Forelimb muscle (tissue), 1 donor: ENCODE measurements around the gene SLC44A1. TPM values are rescaled to one million over a fixed set of nuclear protein-coding genes. Genes with fewer than 3 reads are reported as not detected.

Experiments used
- DNase-seq: peaks from one replicate; pipeline ENCODE4 v3.0.0-alpha.2; 2013; ENCODE audit warnings: low read depth
- polyA plus RNA-seq: library from polyadenylated mRNA; unstranded; fragments of 120-200 nt; gene quantifications from one replicate; pipeline ENCODE4 v1.2.1, GENCODE V29; 2013; ENCODE audit not compliant: insufficient read length

Gene SLC44A1
- polyA plus RNA-seq: 14.6 TPM

GRCh38 chr9:105244003-105244733, at the start of gene SLC44A1:
TSS of gene SLC44A1 (plus strand) at chr9:105244651. CDS start at chr9:105244869, 218 bp downstream.
- DNase-seq: peak; percentile 67

GRCh38 chr9:105195259-105195658, 49.2 kb upstream of the SLC44A1 start:
- no peak for DNase-seq

- no peak for DNase-seq
These were observed 46.4 kb upstream of the SLC44A1 start for GRCh38 chr9:105198023-105198422.

- no peak for DNase-seq
These were observed 45.6 kb upstream of the SLC44A1 start for GRCh38 chr9:105198865-105199264.

- no peak for DNase-seq
These were observed 40.0 kb upstream of the SLC44A1 start for GRCh38 chr9:105204416-105204815.

GRCh38 chr9:105205787-105206495, 38.5 kb upstream of the SLC44A1 start:
- DNase-seq: peak; percentile 74

- peak; percentile 9 for DNase-seq
These were observed 38.0 kb upstream of the SLC44A1 start for GRCh38 chr9:105206496-105206820.

- DNase-seq: no peak
These were observed 37.4 kb upstream of the SLC44A1 start for GRCh38 chr9:105206821-105207699.

GRCh38 chr9:105216440-105217178, 27.8 kb upstream of the SLC44A1 start:
- DNase-seq: no peak

- DNase-seq: no peak
These were observed 25.8 kb upstream of the SLC44A1 start for GRCh38 chr9:105218673-105219072.

GRCh38 chr9:105219291-105219805, 25.1 kb upstream of the SLC44A1 start:
- DNase-seq: no peak

- DNase-seq: no peak
These were observed 24.0 kb upstream of the SLC44A1 start for GRCh38 chr9:105220451-105220850.

GRCh38 chr9:105223544-105224140, 20.8 kb upstream of the SLC44A1 start:
- no peak for DNase-seq

- DNase-seq: no peak
These were observed 18.4 kb upstream of the SLC44A1 start for GRCh38 chr9:105226055-105226454.

GRCh38 chr9:105232207-105232606, 12.2 kb upstream of the SLC44A1 start:
- no peak for DNase-seq

- DNase-seq: no peak
These were observed 10.6 kb upstream of the SLC44A1 start for GRCh38 chr9:105233873-105234272.

GRCh38 chr9:105236261-105236660, 8.2 kb upstream of the SLC44A1 start:
- no peak for DNase-seq

GRCh38 chr9:105237246-105237645, 7.2 kb upstream of the SLC44A1 start:
- no peak for DNase-seq

GRCh38 chr9:105238302-105238701, 6.1 kb upstream of the SLC44A1 start:
- DNase-seq: no peak

GRCh38 chr9:105241356-105242043, 3.0 kb upstream of the SLC44A1 start:
- DNase-seq: no peak
